ENCODE results near the gene KDM3B. TPM values are rescaled to one million over a fixed set of nuclear protein-coding genes. Genes with fewer than 3 reads are reported as not detected.
A peak's percentile ranks its signal among the peaks of the same experiment; 100 is the strongest.
"Not testable (repeated sequence)": the region's sequence is repeated elsewhere in the genome, so short reads cannot be mapped to it uniquely, and the experiment has no call there.

Gene KDM3B
- total RNA-seq, result 60.6 TPM
- long read RNA-seq, full-length matches to known transcripts, result 2 of 55 reads
- long read RNA-seq, partial matches to known transcripts, result 44 of 55 reads
- long read RNA-seq, other reads (novel, unspliced or antisense), result 9 of 55 reads

DNA sequence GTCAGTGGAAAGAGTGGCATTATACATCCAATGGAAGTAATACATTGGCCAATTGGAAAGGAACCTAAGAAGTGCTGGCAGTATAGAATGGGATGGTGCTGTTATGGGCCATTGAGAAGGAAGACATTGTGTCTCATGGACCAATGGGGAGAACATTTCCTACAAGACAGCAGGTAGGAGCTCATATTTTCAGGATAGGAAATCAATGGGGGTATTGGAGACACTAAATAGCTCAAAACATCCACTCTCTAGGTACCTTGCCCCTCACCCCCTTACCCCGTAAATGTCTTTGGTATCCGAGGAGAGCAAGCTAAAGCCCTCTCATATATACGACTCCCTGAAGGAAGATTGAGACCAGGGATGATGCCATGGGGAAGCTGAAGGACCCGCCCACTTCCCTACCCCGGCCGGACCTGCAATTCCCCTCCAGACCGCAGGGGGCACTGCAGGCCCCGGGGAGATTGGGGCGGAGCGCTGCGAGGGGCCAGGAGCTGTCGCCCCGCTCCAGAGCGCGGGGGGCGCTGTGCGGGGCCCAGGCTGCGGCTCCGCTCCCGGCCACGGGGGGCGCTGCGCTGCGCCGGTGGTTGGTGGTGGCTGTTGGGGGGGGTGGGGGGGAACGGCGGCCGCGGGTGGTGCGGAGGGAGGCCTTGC is at the start of gene KDM3B:
TSS of gene KDM3B (plus strand) at position 615 of the 651 bp plus-strand sequence. CDS start 111 bp downstream, outside the sequence.
- H3K4me3 ChIP-seq, result peak within 1 kb of the TSS; percentile 97
- H3K27ac ChIP-seq, result peak within 1 kb of the TSS; percentile 97
- TF ChIP-seq CTCF (IDR thresholded peaks at IDR 0.05), result peak; percentile 92
- ATAC-seq (peak; percentile 98), DNase-seq (peak; percentile 94)
- peaks cover 19% of the 10 kb centered on the region for H3K36me3 ChIP-seq
- no peaks in the 10 kb centered on the region for H3K9me3 ChIP-seq
- intact Hi-C loops (cut with DNase I), result no loop called here
- no peaks in the 10 kb centered on the region for H3K27me3 ChIP-seq
- H3K4me1 ChIP-seq, result peaks cover 21% of the 10 kb centered on the region

GRCh38 chr5:138303372-138303771 is 49.1 kb upstream of the KDM3B start:
- H3K4me1 ChIP-seq, result no peaks in the 10 kb centered on the region
- no peaks in the 10 kb centered on the region for H3K27me3 ChIP-seq
- DNase-seq (no peak), ATAC-seq (no peak)
- no peak overlapping the region for H3K27ac ChIP-seq
- intact Hi-C loops (cut with DNase I), result no loop called here
- no peak overlapping the region for H3K4me3 ChIP-seq
- no peaks in the 10 kb centered on the region for H3K9me3 ChIP-seq
- TF ChIP-seq CTCF (IDR thresholded peaks at IDR 0.05), result no peak
- H3K36me3 ChIP-seq, result no peaks in the 10 kb centered on the region

DNA sequence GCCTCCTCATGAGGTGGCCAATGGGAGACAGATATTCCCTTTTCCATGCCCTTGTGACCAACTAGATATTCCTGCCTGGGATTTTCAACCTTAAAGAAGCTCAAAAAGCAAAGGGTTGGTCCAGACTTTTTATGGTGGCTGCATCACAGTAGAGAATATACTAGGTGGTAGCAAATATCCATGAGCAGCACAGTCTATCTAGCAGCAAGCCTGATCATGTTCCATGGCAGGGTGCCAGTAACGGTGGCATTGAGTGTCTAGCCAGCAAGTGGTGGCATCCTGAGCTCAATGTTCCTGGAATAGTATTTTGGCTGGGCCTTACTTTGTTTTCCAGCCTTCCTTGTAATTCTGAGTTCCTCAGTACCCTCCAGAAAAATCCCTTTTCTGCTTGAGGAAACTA is 46.7 kb upstream of the KDM3B start:
- ATAC-seq, result no peak
- intact Hi-C loops (cut with DNase I), result no loop called here

GRCh38 chr5:138315751-138316278 is 36.7 kb upstream of the KDM3B start:
- ATAC-seq, result no peak
- no peak for DNase-seq
- H3K4me3 ChIP-seq, result no peak overlapping the region

More for the DNA sequence above, 46.7 kb upstream of the KDM3B start:
- Histone ChIP-seq H3K27ac (no peak overlapping the region), H3K27me3 (no peaks in the 10 kb centered on the region), H3K4me1 (no peaks in the 10 kb centered on the region), H3K9me3 (no peaks in the 10 kb centered on the region), H3K4me3 (no peak overlapping the region), H3K36me3 (no peaks in the 10 kb centered on the region)
- no peak for TF ChIP-seq CTCF (IDR thresholded peaks at IDR 0.05)
- no peak for DNase-seq

GRCh38 chr5:138316355-138316754 is 36.1 kb upstream of the KDM3B start:
- Histone ChIP-seq H3K36me3 (no peaks in the 10 kb centered on the region), H3K4me3 (no peak overlapping the region), H3K27me3 (no peaks in the 10 kb centered on the region), H3K9me3 (no peaks in the 10 kb centered on the region), H3K4me1 (no peaks in the 10 kb centered on the region), H3K27ac (no peak overlapping the region)
- ATAC-seq (peak; percentile 10), DNase-seq (no peak)
- TF ChIP-seq CTCF (IDR thresholded peaks at IDR 0.05), result no peak
- intact Hi-C loops (cut with DNase I), result no loop called here

More at GRCh38 chr5:138315751-138316278, 36.7 kb upstream of the KDM3B start:
- intact Hi-C loops (cut with DNase I), result no loop called here
- no peak for TF ChIP-seq CTCF (IDR thresholded peaks at IDR 0.05)
- Histone ChIP-seq H3K9me3 (no peaks in the 10 kb centered on the region), H3K4me1 (no peaks in the 10 kb centered on the region), H3K27ac (no peak overlapping the region), H3K36me3 (no peaks in the 10 kb centered on the region), H3K27me3 (no peaks in the 10 kb centered on the region)

GRCh38 chr5:138318211-138318610 is 34.3 kb upstream of the KDM3B start:
- H3K4me1 ChIP-seq; intact Hi-C loops (cut with DNase I); ATAC-seq: not testable (repeated sequence)

More at GRCh38 chr5:138318211-138318610, 34.3 kb upstream of the KDM3B start:
- H3K27ac ChIP-seq, DNase-seq, H3K4me3 ChIP-seq, H3K27me3 ChIP-seq, H3K9me3 ChIP-seq, H3K36me3 ChIP-seq: not testable (repeated sequence)

All from upper lobe of right lung (tissue), 1 donor.